Measurements from ENCODE around the gene ZNF30.
"Not testable (repeated sequence)": the region's sequence is repeated elsewhere in the genome, so short reads cannot be mapped to it uniquely, and the experiment has no call there.

The ZNF30 gene

DNA sequence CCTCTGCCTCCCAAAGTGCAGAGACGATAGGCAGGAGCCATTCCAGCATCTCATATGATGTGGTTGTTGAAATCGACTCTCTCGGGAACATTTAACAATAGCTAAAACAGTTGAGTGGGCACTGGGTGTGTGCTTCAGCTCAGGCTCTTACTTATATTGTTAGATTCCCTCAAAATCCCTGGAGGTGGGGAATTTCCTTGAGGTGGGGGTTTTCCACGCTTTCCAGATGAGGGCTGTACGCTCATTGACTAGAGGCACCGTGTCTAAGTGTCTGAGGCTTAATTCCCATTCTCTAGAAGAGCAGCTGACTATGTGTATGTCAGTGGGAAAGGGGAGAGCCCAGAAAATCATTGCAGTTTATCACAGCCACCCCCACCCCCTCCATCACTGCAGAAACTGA lies 62.6 kb downstream of the ZNF30 start:
- no peak for DNase-seq

DNA sequence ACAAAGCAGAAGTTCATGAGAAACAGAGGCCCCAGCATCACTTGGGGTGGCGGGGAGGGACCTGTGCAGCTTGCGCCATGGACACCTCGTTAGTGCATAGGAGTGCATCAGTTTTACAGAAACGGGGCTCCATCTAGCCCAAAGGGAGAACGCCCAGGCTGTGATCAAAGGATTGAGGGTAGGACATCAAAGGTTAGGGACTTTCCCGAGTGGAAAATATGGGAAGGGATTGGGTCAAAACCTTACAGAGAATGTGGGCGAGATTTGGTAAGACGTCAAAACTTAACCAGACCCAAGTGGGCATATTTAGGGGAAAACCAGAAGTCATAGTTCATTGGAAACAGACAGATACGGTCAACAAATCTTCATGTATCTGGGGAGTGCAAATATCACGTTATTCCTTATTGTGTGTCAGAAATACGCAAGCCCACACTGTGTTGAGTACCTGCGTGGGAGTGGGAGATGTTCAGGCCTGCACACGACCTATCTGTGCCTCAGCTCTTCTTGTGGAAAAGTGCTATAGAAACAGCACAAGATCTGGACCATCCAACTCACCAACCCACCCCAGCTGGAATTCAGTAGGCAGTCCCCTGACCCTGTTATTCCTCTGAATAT lies 64.0 kb downstream of the ZNF30 start:
- DNase-seq, result no peak

DNA sequence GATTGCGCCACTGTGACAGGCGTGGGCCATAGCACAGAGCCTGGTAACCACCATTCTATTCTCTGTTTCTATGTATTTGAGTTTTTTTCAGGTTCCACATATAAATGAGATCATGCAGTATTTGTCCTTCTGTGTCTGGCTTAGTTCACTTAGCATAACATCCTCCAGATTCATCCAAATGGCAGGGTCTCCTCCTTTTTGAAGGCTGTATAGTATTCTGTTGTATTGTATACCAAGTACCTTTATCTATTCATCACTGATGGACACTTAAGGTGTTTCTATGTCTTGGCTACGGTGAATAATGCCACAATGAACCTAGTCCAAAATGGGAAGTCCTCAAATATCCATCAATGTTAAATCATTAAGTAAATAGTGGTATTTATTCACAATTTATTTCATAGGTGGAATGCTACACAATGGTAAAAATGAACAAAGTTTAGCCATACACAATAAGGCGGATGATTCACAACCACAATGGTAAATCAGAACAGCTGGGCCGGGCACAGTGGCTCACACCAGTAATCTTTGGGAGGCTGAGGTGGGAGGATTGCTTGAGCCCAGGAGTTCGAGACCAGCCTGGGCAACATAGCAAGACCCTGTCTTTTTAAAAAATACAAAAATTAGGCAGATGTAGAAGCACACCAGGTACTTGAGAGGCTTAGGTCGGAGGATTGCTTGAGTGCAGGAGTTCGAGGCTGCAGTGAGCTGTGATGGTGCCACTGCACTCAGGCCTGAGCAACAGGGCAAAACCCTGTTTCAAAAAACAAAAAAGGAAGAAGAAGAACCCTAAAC lies 65.0 kb downstream of the ZNF30 start:
- DNase-seq, result no peak

DNA sequence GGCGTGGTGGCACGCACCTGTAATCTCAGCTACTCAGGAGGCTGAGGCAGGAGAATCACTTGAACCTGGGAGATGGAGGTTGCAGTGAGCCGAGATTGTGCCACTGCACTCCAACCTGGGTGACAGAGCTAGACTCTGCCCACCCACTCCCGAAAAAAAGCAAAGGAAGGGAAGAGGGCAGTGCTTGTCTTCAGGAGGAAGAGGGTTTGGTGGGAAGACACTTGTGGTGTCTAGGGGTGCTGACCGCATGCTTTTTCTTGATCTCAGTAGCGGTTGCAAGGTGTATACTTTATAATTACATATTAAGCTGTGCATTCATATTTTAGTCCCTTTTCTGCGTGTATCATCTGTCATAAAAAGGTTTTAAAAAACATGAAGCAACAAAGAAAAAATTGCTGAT lies 65.9 kb downstream of the ZNF30 start:
- DNase-seq, result not testable (repeated sequence)

DNA sequence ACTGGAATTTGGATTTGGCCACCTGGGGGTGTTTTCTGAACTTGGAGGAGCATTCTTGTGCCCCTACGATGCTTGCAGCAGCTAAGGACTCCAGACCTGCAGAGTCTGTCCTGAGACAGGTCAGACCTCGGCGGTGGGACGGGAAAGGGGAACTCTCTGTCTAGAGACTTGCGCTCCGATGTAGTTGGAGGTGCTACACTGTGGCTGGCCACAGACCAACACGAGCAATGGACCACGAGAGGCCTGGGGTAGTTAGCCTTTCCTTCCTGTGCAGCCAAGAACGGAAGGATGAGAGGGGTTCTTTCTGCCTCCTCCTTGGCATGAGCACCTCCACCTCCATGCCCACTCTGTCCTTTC lies 67.6 kb downstream of the ZNF30 start:
- no peak for DNase-seq

Data from T-helper 1 cell (primary cell).